ENCODE data around the gene NFRKB. TPM values are rescaled to one million over a fixed set of nuclear protein-coding genes. Genes with fewer than 3 reads are reported as not detected.
"Not testable (repeated sequence)": the region's sequence is repeated elsewhere in the genome, so short reads cannot be mapped to it uniquely, and the experiment has no call there.

The NFRKB gene
- total RNA-seq, 2 donors from 2014 or later = 29.6 to 34.8 TPM

- no peak for ATAC-seq (replicated peaks in 1 of 2)
- Mint-ChIP-seq H3K27ac (no peak overlapping the region), H3K27me3 (ENCODE audit: low read depth) (no peaks in the 10 kb centered on the region), H3K9me3 (no peaks in the 10 kb centered on the region), H3K4me1 (ENCODE audit: low read depth) (no peaks in the 10 kb centered on the region), H3K4me3 (no peak overlapping the region), H3K36me3 (ENCODE audit: insufficient read depth in 2 of 2) (peaks cover 14 to 28% of the 10 kb centered on the region in 2 donors)
- no peak for DNase-seq
Observed at GRCh38 chr11:129880311-129880710, 15.1 kb downstream of the NFRKB start.

- no peaks in the 10 kb centered on the region for H3K4me1 Mint-ChIP-seq (ENCODE audit: low read depth)
- DNase-seq (no peak), ATAC-seq (replicated peaks in 1 of 2) (no peak)
- H3K27me3 Mint-ChIP-seq (ENCODE audit: low read depth) = no peaks in the 10 kb centered on the region
- H3K27ac Mint-ChIP-seq = no peak overlapping the region
- H3K9me3 Mint-ChIP-seq = no peaks in the 10 kb centered on the region
- no peak overlapping the region for H3K4me3 Mint-ChIP-seq
- peaks cover 13 to 29% of the 10 kb centered on the region in 2 donors for H3K36me3 Mint-ChIP-seq (ENCODE audit: insufficient read depth in 2 of 2)
Observed at GRCh38 chr11:129871914-129872313, 23.5 kb downstream of the NFRKB start.

DNA sequence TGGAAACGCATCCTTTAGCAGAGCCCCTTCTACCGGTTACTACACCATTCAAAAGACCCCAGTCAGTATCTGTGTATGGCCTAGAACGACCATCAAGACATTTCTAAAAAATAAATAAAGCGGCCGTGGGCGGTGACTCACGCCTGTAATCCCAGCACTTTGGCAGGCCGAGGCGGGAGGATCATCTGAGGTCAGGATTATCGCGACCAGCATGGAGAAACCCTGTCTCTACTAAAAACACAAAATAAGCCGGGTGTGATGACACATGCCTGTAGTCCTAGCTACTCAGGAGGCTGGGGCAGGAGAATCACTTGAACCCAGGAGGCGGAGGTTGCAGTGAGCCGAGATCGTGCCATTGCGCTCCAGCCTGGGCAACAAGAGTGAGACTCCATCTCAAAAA, 26.8 kb downstream of the NFRKB start:
- H3K27me3 Mint-ChIP-seq (ENCODE audit: low read depth); H3K4me1 Mint-ChIP-seq (ENCODE audit: low read depth); H3K9me3 Mint-ChIP-seq; H3K4me3 Mint-ChIP-seq; DNase-seq; ATAC-seq (replicated peaks in 1 of 2): not testable (repeated sequence)
- Mint-ChIP-seq H3K27ac (peak overlapping the region; percentile 8), H3K36me3 (ENCODE audit: insufficient read depth in 2 of 2) (peaks cover 16 to 36% of the 10 kb centered on the region in 2 donors)

GRCh38 chr11:129866311-129866710, 29.1 kb downstream of the NFRKB start:
- ATAC-seq (replicated peaks in 1 of 2) (no peak), DNase-seq (no peak)
- H3K9me3 Mint-ChIP-seq = no peaks in the 10 kb centered on the region
- H3K27me3 Mint-ChIP-seq (ENCODE audit: low read depth) = no peaks in the 10 kb centered on the region
- H3K4me1 Mint-ChIP-seq (ENCODE audit: low read depth) = peaks cover 19% of the 10 kb centered on the region
- H3K36me3 Mint-ChIP-seq (ENCODE audit: insufficient read depth in 2 of 2) = peaks cover 10 to 29% of the 10 kb centered on the region in 2 donors
- H3K4me3 Mint-ChIP-seq = no peak overlapping the region
- H3K27ac Mint-ChIP-seq = no peak overlapping the region

DNA sequence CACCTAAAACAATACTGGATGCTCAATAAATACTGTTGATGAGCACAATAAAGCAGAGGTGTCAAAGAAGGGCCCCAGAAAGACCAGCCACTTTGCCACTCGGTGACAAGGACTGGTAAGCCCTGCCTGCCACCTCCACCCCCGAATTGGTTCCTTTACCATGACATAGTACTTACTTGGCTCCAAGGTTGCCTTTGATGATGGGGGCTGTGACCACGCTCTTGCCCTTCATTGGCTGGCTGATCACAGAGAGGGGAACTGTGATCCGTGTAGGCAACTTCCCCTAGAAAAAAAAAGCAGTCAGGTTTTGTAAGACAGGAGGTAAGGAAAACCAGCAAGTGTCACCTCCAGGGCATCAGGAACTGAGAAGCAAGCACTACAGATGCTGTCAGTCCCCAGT, 29.7 kb downstream of the NFRKB start:
- H3K4me1 Mint-ChIP-seq (ENCODE audit: low read depth) = peaks cover 19% of the 10 kb centered on the region
- no peaks in the 10 kb centered on the region for H3K9me3 Mint-ChIP-seq
- H3K27ac Mint-ChIP-seq = peak overlapping the region; percentile 42
- H3K36me3 Mint-ChIP-seq (ENCODE audit: insufficient read depth in 2 of 2) = peaks cover 9 to 25% of the 10 kb centered on the region in 2 donors
- no peak overlapping the region for H3K4me3 Mint-ChIP-seq
- peak; percentile 44 to 48 for ATAC-seq (replicated peaks in 1 of 2)
- no peak for DNase-seq
- H3K27me3 Mint-ChIP-seq (ENCODE audit: low read depth) = no peaks in the 10 kb centered on the region

- H3K4me1 Mint-ChIP-seq (ENCODE audit: low read depth) = peaks cover 21% of the 10 kb centered on the region
- no peaks in the 10 kb centered on the region for H3K9me3 Mint-ChIP-seq
- H3K27me3 Mint-ChIP-seq (ENCODE audit: low read depth) = no peaks in the 10 kb centered on the region
- H3K36me3 Mint-ChIP-seq (ENCODE audit: insufficient read depth in 2 of 2) = peaks cover 8 to 25% of the 10 kb centered on the region in 2 donors
- no peak overlapping the region for H3K27ac Mint-ChIP-seq
- H3K4me3 Mint-ChIP-seq = no peak overlapping the region
- DNase-seq (no peak), ATAC-seq (replicated peaks in 1 of 2) (no peak)
Observed at GRCh38 chr11:129864811-129865210, 30.6 kb downstream of the NFRKB start.

DNA sequence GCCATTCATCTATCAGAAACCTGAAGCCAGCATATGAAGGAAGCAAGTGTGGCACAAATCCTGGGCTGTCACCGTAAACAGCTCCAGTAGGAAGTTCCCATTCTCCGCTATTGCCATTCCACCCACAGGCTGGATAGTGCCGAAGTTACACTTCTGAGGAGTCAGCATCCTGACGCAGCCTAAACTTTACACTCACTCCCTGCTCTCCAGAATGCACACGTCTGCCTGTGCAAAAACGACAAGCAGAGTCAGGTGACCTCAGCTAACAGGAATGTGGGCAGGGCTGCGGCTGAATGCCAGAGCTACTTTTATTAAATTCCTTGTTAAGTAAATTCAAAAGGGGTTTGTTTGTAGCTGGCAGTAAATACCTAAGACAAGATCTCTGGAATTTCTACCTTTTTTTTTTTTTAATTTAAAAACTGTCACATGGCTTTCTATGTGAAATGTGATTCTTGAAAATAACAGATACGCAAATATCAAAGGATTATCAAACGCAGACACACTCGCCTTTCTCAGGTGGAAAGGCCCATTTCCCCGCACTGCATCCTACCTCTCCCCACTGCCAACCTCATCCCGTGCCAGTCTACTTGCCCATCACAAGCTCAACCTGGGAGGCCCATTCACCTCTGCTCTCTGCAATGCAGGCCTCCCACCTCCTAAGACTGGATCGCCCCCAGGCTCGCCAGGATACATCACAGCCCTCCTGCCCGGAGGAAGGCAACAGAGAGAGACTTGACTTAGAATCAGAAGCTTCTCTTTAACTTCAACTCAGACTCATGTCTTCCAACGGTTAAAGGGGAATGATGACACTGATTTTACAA, 33.5 kb downstream of the NFRKB start:
- Mint-ChIP-seq H3K27ac (no peak overlapping the region), H3K27me3 (ENCODE audit: low read depth) (no peaks in the 10 kb centered on the region), H3K4me3 (no peak overlapping the region), H3K36me3 (ENCODE audit: insufficient read depth in 2 of 2) (peaks cover 7 to 22% of the 10 kb centered on the region in 2 donors), H3K9me3 (no peaks in the 10 kb centered on the region), H3K4me1 (ENCODE audit: low read depth) (peaks cover 30% of the 10 kb centered on the region)
- DNase-seq (no peak), ATAC-seq (replicated peaks in 1 of 2) (no peak)

DNA sequence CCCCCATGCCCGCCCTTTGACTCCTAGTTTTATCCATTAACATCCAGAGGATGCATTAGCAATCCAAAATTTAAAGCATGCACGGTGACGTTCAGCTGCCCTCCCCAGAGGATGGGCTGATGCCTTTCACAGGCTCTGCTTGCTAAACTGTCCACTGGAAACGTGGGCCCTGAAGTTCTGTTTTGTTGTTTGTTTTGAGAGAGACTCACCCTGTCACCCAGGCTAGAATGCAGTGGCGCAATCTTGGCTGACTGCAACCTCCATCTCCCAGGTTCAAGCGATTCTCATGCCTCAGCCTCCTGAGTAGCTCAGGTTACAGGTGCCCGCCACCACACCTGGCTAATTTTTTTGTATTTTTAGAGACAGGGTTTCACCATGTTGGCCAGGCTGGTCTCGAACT, 39.3 kb downstream of the NFRKB start:
- Mint-ChIP-seq H3K27ac (no peak overlapping the region), H3K36me3 (ENCODE audit: insufficient read depth in 2 of 2) (peaks cover 2 to 5% of the 10 kb centered on the region in 2 donors), H3K27me3 (ENCODE audit: low read depth) (no peaks in the 10 kb centered on the region), H3K4me1 (ENCODE audit: low read depth) (peaks cover 40% of the 10 kb centered on the region), H3K4me3 (no peak overlapping the region), H3K9me3 (no peaks in the 10 kb centered on the region)
- ATAC-seq (replicated peaks in 1 of 2) = no peak
- DNase-seq = no peak

- Mint-ChIP-seq H3K27me3 (ENCODE audit: low read depth) (no peaks in the 10 kb centered on the region), H3K27ac (no peak overlapping the region), H3K9me3 (no peaks in the 10 kb centered on the region), H3K4me3 (no peak overlapping the region), H3K36me3 (ENCODE audit: insufficient read depth in 2 of 2) (peaks cover 2 to 5% of the 10 kb centered on the region in 2 donors), H3K4me1 (ENCODE audit: low read depth) (peaks cover 40% of the 10 kb centered on the region)
- DNase-seq (peak in 1 of 2 donors; percentile 23), ATAC-seq (replicated peaks in 1 of 2) (peak; percentile 43 to 46)
Observed at GRCh38 chr11:129855086-129855485, 40.3 kb downstream of the NFRKB start.

- Mint-ChIP-seq H3K27ac (peak overlapping the region; percentile 92), H3K4me3 (peak overlapping the region; percentile 47 to 69), H3K36me3 (ENCODE audit: insufficient read depth in 2 of 2) (peaks cover 0 to 2% of the 10 kb centered on the region in 2 donors)
Observed at GRCh38 chr11:129854232-129854805, 41.1 kb downstream of the NFRKB start.

DNA sequence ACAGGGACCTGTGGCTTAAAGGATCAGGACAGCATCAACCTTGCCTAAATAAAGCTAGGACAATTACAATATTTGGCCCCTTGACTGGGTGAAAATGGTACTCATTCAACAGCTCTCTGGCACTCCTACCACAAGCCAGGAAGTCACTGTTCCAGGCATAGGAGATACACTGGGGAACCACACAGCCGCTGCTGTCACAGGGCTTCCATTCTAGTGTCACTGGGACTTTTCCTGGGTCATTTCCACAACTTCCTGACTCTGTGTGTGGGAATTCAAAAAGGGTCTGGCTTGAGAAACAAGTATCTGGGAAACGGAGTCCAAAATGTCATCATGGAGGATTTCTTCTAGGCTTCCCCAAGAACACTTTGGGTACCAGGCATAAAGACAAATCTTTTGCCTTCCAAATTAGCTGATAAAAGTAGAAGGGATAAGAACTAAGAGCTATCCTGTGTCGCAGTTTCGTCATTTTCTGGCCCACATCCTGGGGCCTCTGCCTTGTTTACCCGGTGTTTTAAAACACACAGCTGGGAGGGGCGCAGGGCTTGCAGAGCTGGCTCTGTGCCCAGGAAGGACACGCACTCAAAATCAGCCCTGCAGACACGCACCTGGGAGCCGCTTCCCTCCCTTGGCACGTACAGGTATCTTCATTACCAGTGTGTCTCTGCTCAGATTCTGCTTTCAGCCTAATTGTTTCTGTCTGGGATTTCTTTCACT, 41.7 kb downstream of the NFRKB start:
- H3K9me3 Mint-ChIP-seq = no peaks in the 10 kb centered on the region
- peak overlapping the region; percentile 47 to 69 for H3K4me3 Mint-ChIP-seq

More at GRCh38 chr11:129854232-129854805, 41.1 kb downstream of the NFRKB start:
- Mint-ChIP-seq H3K4me1 (ENCODE audit: low read depth) (peaks cover 32% of the 10 kb centered on the region), H3K27me3 (ENCODE audit: low read depth) (no peaks in the 10 kb centered on the region), H3K9me3 (no peaks in the 10 kb centered on the region)
- DNase-seq = no peak
- peak; percentile 40 to 47 for ATAC-seq (replicated peaks in 1 of 2)

GRCh38 chr11:129852125-129852740, 43.1 kb downstream of the NFRKB start:
- H3K4me3 Mint-ChIP-seq = no peak overlapping the region
- no peaks in the 10 kb centered on the region for H3K9me3 Mint-ChIP-seq
- DNase-seq (no peak), ATAC-seq (replicated peaks in 1 of 2) (no peak)
- H3K27me3 Mint-ChIP-seq (ENCODE audit: low read depth) = no peaks in the 10 kb centered on the region
- no peaks in the 10 kb centered on the region for H3K36me3 Mint-ChIP-seq (ENCODE audit: insufficient read depth in 2 of 2)
- H3K27ac Mint-ChIP-seq = peak overlapping the region; percentile 31
- peaks cover 28% of the 10 kb centered on the region for H3K4me1 Mint-ChIP-seq (ENCODE audit: low read depth)

More for the DNA sequence above, 41.7 kb downstream of the NFRKB start:
- no peaks in the 10 kb centered on the region for H3K27me3 Mint-ChIP-seq (ENCODE audit: low read depth)
- H3K27ac Mint-ChIP-seq = peak overlapping the region; percentile 92
- DNase-seq (peak; percentile 57 to 69), ATAC-seq (replicated peaks in 1 of 2) (peak; percentile 82 to 88)
- H3K36me3 Mint-ChIP-seq (ENCODE audit: insufficient read depth in 2 of 2) = no peaks in the 10 kb centered on the region
- H3K4me1 Mint-ChIP-seq (ENCODE audit: low read depth) = peaks cover 28% of the 10 kb centered on the region

Measured in activated T-cell treated with anti-CD3 and anti-CD28 coated beads, Interleukin-2, amount 50 U/mL, for 72 hours (primary cell).